ENCODE data around the gene SLC24A4. TPM values are rescaled to one million over a fixed set of nuclear protein-coding genes. Genes with fewer than 3 reads are reported as not detected.

SLC24A4 gene
- total and polyA plus RNA-seq, 2 donors (not counting 3 experiments of a cell fraction or from before 2014, with no cell fraction given) = 0.07 to 0.08 TPM

- DNase-seq (ENCODE audit: low read depth, low spot score) (no peak), FAIRE-seq (no peak)
- TF ChIP-seq CTCF (IDR thresholded peaks at IDR 0.05; ENCODE audit: extremely low read depth in 1 of 2, insufficient read depth in 1 of 2, low read depth in 1 of 2, low read length in 2 of 2) (no peak), MAX (IDR thresholded peaks at IDR 0.05; ENCODE audit: insufficient read depth, insufficient read length) (no peak), MYC (IDR thresholded peaks at IDR 0.05; ENCODE audit: low read depth, low read length) (no peak), FOS (IDR thresholded peaks at IDR 0.05; ENCODE audit: borderline replicate concordance, insufficient read depth, low read length) (no peak), JUN (IDR thresholded peaks at IDR 0.05; ENCODE audit: borderline replicate concordance, insufficient read depth, insufficient read length, low read depth) (no peak), POLR2A (IDR thresholded peaks at IDR 0.05; ENCODE audit: low read depth, low read length) (no peak), POLR2AphosphoS5 (IDR thresholded peaks at IDR 0.05; ENCODE audit: insufficient read depth, low read depth, low read length) (no peak), GATA2 (IDR thresholded peaks at IDR 0.05; ENCODE audit: insufficient read depth, insufficient read length, low read depth, low read length) (no peak), EZH2 (IDR thresholded peaks at IDR 0.05; ENCODE audit: borderline replicate concordance, low read depth, low read length, severe bottlenecking) (no peak)
- Histone ChIP-seq H3K9me3 (replicated peaks; ENCODE audit: control insufficient read depth, insufficient read depth, low read length) (no peaks in the 10 kb centered on the region), H3K4me1 (ENCODE audit: control insufficient read depth, extremely low read depth, insufficient read depth, low read length) (no peaks in the 10 kb centered on the region), H3K27ac (ENCODE audit: insufficient read depth, low read depth, low read length) (no peak overlapping the region), H3K9ac (replicated peaks; ENCODE audit: extremely low read depth, insufficient read depth, low read length) (no peak overlapping the region), H4K20me1 (replicated peaks; ENCODE audit: control insufficient read depth, extremely low read depth, insufficient read depth, low read length) (no peaks in the 10 kb centered on the region), H3K79me2 (ENCODE audit: control insufficient read depth, insufficient read depth, low read length) (no peaks in the 10 kb centered on the region), H3K4me2 (ENCODE audit: insufficient read depth, low read length) (no peak overlapping the region), H3K4me3 (replicated peaks in 1 of 3; ENCODE audit: insufficient read depth in 1 of 3, low read depth in 1 of 3, low read length in 3 of 3) (no peak overlapping the region), H3K27me3 (ENCODE audit: control insufficient read depth in 2 of 2, insufficient read depth in 2 of 2, low read length in 2 of 2) (no peaks in the 10 kb centered on the region), H3K36me3 (ENCODE audit: control insufficient read depth in 2 of 2, extremely low read depth in 1 of 2, insufficient read depth in 2 of 2, low read length in 2 of 2) (no peaks in the 10 kb centered on the region), H3K9me1 (replicated peaks; ENCODE audit: control insufficient read depth, extremely low read depth, insufficient read depth, low read length) (no peaks in the 10 kb centered on the region), H2AFZ (ENCODE audit: low read depth, low read length) (no peak overlapping the region)
- dilution Hi-C loops (cut with MboI; ENCODE audit: extremely low pct_ligation_motif_present, low sequenced_read_pairs) = loop anchor here (25.0 kb wide), 1 partner anchor 336 kb away; no protein-coding TSS in a partner anchor
- ChIA-PET CTCF (interaction anchor here (0.8 to 1.0 kb wide), 2 partner anchors 10 to 15 kb away, joined by 3 to 5 read pairs; no protein-coding TSS in a partner anchor), POLR2A (no interaction called here)
- BruUV-seq (replicated peaks) = no TSS peak
- intact Hi-C loops (cut with micrococcal nuclease) = no loop called here
Measured at GRCh38 chr14:92351750-92352149, 28.8 kb downstream of the SLC24A4 start.

Data from endothelial cell of umbilical vein (primary cell).